Kidney epithelial cell (primary cell): Measurements from ENCODE around the gene ATL2. TPM values are rescaled to one million over a fixed set of nuclear protein-coding genes. Genes with fewer than 3 reads are reported as not detected.

Experiments
- DNase-seq: peaks from one replicate; pipeline ENCODE4 v3.0.0-alpha.2; 2010; ENCODE audit warnings: low read depth
- H3K27me3 ChIP-seq: 2 replicates; pipeline ENCODE4 v1.6.0; 2011; ENCODE audit warnings: low read length; ENCODE audit not compliant: control insufficient read depth, insufficient read depth
- H3K36me3 ChIP-seq: 2 replicates; pipeline ENCODE4 v1.5.1; 2011; ENCODE audit warnings: low read length; ENCODE audit not compliant: control insufficient read depth, insufficient read depth
- H3K4me3 ChIP-seq: 2 replicates; pipeline ENCODE4 v1.5.1; 2011; ENCODE audit warnings: low read depth, mild to moderate bottlenecking, control low read depth, low read length
- total RNA-seq: library from RNA; depleted of rRNA; stranded (reverse); fragments of >200 nt; gene quantifications from 2 replicates; pipeline ENCODE4 v1.2.3, GENCODE V29; 2015
- TF ChIP-seq, protein P1 (sequence below): IDR thresholded peaks from 2 replicates; pipeline ENCODE4 v1.5.1; 2011; ENCODE audit warnings: mild to moderate bottlenecking, moderate library complexity, low read length, control low read depth, inconsistent platforms; ENCODE audit not compliant: insufficient read depth, poor library complexity, severe bottlenecking

ATL2 gene
- total RNA-seq, 1 donor from 2014 or later, result 65.8 TPM

DNA sequence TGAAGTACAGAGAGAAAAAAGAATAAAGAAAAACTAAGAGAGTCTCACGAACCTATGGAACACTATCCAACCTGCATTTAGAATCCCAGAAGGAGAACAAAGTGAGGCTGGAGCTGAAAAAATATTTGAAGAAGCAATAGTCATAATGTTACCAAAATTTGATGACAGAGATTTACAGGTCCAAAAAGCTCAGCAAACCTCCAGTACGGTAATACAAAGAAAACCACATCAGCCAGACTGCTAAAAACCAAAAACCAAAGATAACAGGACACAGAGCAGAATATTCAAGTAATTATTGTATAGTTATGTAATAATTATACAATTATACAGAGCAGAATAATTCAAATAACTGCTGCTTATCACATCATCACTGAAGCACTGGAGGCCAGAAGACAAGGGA lies 23.7 kb downstream of the ATL2 start:
- DNase-seq, result no peak
- Histone ChIP-seq H3K4me3 (no peak overlapping the region), H3K27me3 (no peaks in the 10 kb centered on the region), H3K36me3 (no peaks in the 10 kb centered on the region)
- TF ChIP-seq, protein P1, sequence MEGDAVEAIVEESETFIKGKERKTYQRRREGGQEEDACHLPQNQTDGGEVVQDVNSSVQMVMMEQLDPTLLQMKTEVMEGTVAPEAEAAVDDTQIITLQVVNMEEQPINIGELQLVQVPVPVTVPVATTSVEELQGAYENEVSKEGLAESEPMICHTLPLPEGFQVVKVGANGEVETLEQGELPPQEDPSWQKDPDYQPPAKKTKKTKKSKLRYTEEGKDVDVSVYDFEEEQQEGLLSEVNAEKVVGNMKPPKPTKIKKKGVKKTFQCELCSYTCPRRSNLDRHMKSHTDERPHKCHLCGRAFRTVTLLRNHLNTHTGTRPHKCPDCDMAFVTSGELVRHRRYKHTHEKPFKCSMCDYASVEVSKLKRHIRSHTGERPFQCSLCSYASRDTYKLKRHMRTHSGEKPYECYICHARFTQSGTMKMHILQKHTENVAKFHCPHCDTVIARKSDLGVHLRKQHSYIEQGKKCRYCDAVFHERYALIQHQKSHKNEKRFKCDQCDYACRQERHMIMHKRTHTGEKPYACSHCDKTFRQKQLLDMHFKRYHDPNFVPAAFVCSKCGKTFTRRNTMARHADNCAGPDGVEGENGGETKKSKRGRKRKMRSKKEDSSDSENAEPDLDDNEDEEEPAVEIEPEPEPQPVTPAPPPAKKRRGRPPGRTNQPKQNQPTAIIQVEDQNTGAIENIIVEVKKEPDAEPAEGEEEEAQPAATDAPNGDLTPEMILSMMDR, result no peak

DNA sequence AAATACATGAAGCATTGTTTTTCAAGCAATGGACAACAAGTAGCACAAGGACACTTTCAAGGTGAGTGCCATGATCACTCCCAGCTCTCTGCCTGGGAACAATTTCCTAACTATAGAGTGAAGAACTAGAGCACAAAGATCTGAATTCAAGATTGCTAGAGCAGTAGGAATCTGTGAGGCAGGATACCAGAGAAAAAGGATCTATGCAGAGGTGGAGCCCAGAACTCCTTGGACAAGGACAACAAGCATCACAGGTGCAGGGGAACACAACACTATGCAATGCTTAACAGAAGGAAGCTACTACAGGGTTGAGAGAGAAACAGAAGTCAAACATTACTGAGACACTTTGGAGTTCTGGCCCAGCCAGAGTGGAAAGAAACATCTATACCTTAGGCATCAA lies 24.7 kb downstream of the ATL2 start:
- Histone ChIP-seq H3K27me3 (no peaks in the 10 kb centered on the region), H3K4me3 (no peak overlapping the region), H3K36me3 (no peaks in the 10 kb centered on the region)
- TF ChIP-seq, protein P1, result no peak
- no peak for DNase-seq

DNA sequence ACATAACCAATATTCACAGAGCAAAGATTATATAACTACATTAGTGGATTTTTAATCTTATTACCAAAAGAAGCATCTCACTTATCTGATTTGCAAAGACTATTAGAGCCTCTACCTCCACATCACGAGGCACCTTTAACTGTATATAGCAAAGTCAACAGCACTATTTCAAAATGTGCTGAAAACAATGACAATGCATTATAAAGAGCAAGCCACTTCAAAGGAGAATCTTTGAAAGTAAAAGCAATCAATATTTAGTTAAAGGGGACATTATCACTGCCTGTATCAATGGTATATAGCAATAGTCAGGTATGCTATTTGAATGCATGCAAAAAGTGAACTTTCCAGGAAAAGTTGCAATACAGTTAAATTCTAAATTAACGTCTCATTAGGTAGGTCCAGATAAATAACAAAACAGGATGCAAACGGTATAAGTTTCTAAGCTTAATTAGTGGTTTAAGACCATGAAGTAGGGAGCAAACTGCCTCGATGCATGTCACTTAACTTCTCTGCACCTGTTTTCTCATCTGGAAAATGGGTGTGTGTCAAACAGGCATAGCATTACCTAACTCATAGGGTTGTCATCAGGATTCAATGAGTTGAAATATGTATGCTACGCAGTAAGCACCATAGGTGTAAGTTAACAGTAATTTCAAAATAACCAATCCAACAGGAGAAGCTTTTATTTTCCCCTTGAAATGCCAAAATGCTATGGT lies 31.6 kb downstream of the ATL2 start:
- no peak overlapping the region for H3K4me3 ChIP-seq
- no peaks in the 10 kb centered on the region for H3K36me3 ChIP-seq
- TF ChIP-seq, protein P1, result no peak
- no peaks in the 10 kb centered on the region for H3K27me3 ChIP-seq
- no peak for DNase-seq

DNA sequence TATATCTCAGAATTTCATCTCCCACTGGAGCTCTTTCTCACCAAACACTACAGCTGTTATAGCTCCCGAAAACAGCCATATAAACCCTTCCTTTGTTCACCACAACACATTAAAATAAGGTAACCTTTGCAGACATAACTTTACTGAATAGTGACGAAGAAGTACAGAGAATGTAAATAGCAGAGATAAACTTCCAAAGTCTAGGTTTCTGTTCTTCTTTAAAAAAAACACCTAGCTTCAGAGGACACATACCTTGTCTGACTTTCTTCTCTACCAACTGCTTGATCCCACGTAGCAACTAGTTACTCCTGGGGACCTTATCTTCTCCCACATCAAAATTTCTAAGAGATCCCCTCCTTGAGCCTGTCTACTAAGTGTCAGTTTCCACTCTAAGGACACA lies 32.3 kb downstream of the ATL2 start:
- no peak overlapping the region for H3K4me3 ChIP-seq
- H3K36me3 ChIP-seq, result no peaks in the 10 kb centered on the region
- DNase-seq, result no peak
- TF ChIP-seq, protein P1, result no peak
- no peaks in the 10 kb centered on the region for H3K27me3 ChIP-seq

DNA sequence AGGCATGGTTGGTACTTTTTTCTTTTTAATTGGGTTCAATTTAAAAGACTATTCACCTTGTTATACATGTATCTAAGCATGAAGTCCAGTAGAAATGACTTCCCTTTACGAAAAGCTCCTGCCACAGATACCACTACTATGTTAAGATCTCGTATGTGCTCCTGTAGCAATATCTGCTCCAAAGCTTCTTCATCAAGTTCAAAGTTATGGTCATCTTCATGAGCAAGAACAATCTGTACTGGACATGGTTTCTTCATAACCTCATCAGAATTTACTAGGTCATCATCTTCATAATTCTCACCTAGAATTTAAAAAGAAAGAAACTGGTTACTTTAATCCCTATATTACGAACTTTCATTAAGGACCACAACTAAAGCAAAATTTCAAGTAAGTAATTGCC lies 33.9 kb downstream of the ATL2 start:
- DNase-seq, result no peak
- Histone ChIP-seq H3K4me3 (no peak overlapping the region), H3K36me3 (no peaks in the 10 kb centered on the region), H3K27me3 (no peaks in the 10 kb centered on the region)
- TF ChIP-seq, protein P1, result no peak

DNA sequence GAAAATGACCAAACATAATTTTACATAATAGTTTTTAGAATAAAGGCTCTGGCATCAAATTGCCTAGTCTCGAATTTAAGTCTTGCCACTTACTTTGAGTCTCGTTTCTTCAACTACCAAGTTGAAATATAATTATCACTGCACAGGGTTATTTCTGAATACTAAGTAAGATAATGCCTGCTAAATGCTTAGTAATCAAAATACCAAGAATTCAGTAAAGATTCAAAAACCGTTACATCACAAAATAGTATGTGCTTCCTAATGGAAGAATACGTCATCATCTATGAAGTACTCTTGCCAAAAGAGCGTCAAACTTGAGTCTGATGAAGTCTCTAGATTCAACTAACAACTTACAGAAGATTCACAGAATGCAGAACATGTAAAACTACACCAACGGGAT lies 40.5 kb downstream of the ATL2 start:
- H3K4me3 ChIP-seq, result no peak overlapping the region
- no peak for DNase-seq

More for the DNA sequence above, 40.5 kb downstream of the ATL2 start:
- TF ChIP-seq, protein P1, result no peak
- Histone ChIP-seq H3K27me3 (no peaks in the 10 kb centered on the region), H3K36me3 (no peaks in the 10 kb centered on the region)
